Measurements from ENCODE around the gene DNAJC22.

The DNAJC22 gene

DNA sequence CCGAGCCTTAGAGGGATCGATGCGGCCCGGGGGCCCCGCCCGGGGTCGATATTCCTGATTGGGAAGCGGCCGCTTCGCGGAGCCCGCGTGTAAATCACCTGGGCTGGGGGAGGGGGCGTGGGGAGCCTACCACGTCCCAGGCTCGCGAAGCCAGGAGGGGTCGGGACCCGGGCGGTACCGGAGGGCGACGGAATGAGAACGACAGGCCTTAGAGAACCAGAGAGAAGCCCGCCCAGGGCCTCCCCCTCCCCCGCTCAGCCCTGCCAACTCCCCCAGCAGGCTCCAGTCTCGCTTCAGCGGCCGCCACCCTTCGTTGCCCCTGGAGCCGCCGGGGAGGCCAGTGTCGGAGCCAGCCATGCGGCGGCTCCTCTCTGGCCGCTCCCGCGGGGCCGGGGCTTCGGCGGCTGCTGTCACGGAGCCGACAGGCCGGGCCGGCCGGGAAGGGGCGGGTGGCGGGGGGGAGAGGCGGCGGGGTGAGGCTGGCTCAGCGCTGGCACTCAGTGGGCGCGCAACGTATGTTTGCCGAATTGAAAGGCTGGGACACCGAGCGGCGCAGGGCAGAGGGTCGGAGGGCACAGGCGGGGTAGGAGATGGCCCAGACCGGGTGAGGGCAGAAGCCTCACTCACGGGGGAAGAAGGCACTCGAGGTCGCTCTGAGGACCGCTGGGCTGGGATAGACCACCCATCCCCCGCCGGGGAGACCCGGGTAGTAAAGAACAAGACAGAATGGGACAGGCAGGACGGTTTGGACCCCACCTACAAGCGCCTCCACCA is 1.4 kb upstream of the DNAJC22 start:
- DNase-seq (ENCODE audit: low read depth): no peak

DNA sequence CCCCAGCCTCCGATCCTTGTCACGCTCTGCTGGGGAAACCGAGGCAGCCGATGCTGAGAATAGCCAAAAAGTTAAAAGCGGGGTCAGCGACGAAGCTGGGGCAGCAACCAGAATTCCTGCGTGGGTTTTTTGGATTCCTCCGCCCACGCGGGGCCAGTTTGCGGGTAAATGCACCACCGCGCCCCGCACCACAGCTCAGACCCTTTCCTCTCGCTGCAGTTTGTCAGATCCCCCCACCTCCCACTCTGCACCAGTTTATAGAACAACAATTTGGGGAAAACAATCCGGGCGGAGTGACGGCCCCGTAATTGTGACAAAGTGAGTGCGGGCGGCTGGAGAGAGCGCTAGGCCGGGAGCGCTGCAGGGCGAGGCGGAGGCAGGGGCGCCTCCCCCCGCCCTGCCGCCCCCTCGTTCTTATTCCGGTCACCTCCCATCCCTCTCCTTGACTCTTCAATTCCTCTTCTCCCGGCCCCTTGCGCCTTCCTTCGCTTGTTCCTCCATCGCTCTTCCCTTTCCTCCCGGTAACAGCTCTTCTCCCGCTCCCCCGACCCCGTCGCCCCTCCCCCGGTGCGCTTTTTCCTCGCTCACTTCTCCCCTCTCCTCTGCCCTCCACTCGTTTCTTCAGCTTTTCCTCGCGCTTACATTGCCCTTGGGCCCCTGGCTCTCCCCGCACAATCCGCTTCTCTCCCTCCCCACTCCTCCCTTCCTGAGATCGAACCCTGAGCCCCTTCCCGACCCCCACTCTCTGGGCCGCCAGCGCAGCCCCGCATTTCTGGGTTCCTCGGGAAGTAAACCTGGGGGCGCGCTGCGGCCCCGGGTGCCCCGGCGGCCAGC is 646 bp upstream of the DNAJC22 start:
- DNase-seq (ENCODE audit: low read depth): no peak

DNA sequence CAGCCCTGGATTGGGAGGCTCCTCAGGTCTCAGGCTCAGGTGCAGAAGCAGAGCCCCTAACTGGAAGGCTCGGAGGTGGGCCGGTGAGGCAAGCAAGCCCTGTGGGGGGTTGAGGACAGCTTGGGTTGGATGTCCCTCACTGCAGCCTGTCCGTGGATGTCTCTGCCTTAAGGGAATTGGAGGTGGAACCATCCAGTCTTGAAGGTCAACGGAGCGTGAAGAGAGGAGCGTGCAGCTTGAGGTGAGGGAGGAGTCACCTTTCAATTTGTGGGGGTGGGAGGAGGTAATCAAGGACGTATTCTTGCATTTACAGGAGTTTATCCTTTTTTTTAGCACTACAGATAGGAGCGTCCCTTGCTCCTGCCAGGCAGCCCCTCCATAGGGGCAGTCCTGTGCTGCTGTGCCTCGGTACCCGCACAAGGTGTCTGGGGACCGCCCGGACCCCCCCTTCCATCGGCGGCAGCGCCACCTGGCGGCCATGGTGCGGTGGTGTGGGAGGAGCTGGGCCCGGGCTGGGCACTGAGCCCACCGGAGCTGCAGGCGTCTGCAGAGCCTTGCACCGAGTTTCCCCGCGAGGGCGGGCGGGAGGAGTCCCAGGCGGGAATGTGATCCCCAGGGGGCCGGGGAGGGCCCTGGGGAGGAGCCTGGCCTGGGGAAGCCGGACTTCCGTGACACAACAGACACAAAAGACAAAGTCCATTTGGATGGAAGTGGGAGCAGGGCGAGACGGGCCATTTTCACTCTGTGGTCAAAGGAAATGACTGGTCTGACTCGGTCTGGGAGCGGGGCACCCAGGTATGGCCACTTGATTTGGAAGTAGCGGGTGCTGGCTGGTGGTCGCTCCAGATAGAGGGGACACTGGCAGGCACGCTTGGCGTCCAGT is 864 bp downstream of the DNAJC22 start:
- DNase-seq (ENCODE audit: low read depth): peak; percentile 72

DNA sequence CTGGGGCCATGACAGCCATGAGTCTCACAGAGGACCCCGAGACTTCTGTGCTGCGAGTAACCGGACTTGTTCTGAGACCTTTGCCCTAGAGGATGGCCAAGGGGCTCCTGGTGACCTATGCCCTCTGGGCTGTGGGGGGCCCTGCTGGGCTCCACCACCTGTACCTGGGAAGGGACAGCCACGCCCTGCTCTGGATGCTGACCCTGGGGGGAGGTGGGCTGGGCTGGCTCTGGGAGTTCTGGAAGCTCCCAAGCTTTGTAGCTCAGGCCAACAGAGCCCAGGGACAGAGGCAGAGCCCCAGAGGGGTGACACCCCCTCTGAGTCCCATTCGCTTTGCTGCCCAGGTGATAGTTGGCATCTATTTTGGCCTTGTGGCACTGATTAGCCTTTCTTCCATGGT is 2.1 kb downstream of the DNAJC22 start:
- no peak for DNase-seq (ENCODE audit: low read depth)

DNA sequence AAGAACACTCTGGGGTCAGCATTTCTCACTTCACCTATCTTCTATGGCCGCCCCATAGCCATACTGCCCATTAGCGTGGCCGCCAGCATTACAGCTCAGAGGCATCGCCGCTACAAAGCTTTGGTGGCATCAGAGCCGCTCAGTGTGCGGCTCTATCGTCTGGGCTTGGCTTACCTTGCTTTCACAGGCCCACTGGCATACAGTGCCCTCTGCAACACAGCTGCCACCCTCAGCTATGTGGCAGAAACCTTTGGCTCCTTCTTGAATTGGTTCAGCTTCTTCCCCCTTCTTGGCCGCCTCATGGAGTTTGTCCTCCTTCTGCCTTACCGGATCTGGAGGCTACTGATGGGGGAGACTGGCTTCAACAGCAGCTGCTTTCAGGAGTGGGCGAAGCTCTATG is 2.6 kb downstream of the DNAJC22 start:
- no peak for DNase-seq (ENCODE audit: low read depth)

DNA sequence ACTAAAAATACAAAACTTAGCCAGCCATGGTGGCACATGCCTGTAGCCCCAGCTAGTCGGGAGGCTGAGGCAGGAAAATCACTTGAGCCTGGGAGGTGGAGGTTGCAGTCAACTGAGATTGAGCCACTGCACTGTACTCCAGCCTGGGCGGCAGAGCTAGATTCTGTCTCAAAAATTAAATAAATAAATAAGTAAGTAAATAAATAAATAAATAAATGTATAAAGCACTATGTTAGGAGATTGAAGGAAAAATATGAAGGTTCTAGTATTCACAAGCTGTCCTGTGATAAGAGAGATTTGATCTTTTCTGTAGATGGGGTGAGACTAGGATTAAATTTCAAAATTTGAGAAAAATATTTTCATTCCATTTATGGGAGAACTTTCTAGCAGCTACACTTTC is 5.7 kb downstream of the DNAJC22 start:
- no peak for DNase-seq (ENCODE audit: low read depth)

DNA sequence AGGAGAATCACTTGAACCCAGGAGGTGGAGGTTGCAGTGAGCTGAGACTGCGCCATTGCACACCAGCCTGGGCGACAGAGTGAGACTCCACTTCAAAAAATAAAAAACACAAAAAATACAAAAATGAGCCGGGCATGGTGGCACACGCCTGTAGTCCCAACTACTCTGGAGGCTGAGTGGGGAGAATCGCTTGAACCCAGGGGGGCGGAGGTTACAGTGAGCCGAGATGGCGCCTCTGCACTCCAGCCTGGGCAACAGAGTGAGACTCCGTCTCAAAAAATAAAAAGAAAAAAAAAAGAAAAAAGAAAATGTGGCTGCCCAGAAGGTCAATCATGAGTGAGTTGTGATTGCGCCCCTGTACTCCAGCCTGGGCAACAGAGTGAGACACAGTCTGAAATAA is 9.2 kb downstream of the DNAJC22 start:
- no peak for DNase-seq (ENCODE audit: low read depth)

DNA sequence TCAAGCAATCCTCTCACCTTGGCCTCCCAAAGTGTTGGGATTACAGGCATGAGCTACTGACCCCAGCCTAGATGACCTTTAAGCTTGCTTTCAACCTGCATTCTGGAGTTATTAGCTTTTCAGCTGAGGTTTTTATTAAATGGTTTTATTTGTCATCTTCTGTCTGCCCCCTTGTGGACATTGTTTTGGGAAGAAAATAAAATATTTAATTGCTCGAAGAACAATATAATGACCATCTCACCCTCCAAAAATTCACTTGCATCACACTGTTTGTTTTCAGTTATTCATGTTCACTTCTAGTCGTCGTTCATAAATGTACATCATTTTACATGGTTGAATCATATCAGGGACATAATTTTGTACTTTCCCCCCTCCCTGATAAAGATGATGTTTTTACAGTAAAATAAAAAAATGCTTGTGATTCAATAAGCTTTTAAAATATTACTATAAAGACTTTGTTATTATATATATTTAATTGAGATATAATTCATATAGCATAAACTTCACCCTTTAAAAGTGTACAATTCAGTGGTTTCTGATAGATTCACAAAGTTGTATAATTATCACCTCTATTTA is 10.5 kb downstream of the DNAJC22 start:
- no peak for DNase-seq (ENCODE audit: low read depth)

DNA sequence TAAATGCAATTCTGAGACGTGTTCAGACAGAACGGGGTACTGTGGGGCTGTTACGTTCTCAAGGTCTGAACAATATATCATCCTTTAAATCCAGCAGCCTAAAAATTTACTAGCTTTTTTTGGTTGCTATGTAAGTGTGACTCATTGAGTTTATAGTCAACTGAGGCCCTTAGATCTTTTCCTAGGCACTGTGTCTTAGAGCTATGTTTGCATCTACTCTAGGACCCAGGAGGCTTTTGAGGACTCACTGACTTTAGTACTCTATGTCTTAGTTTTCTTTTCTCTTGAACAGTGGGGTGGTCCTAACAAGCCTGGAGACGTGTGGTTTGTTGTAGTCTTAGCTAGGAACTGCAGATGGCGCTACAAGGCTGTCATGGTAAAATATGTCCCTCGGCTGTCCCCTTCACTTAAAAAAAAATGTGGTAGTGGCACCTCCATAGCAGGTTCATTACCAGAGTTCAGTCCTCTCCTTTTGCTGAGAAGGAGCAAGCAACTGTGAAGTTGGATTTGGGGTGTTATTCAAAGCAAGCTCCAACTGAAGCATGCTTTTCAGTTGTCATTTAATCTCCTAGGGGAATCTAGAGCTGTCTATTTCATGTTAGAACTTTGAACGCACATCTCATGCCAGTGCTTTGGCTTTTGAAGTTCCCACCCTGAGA is 11.9 kb downstream of the DNAJC22 start:
- no peak for DNase-seq (ENCODE audit: low read depth)

DNA sequence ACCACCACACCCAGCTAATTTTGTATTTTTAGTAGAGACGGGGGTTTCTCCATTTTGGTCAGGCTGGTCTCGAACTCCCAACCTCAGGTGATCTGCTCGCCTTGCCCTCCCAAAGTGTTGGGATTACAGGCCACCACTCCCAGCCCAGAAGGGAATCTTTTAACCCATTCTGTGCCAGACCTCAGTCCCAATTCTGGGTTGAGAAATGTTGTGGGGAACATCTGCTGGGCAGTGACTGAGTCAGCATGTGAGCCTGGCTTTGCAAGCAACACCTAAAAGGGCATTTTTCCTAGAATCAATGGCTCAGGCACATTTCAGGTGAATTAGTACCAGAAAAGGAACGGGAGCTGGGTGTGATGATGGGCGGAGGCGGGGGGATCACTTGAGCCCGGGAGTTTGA is 13.0 kb downstream of the DNAJC22 start:
- DNase-seq (ENCODE audit: low read depth): no peak

DNA sequence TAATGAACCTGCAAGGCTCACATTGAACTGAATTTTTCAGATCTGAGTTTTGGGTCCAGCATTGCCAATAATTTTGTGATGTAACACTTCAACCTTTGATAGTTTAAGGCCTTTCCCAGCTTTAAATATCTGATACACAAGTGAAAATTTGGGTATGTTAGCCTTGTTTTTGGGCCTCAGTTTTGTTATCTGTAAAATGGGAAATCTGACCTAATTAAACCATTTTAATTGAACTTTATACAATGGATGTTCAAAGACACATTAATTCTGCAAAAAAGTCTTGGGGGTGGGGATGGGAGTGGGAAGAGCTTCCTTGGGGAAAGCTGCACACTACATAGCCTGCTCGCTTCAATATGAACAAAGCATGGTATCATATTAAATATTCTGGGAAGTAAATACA is 15.4 kb downstream of the DNAJC22 start:
- no peak for DNase-seq (ENCODE audit: low read depth)

DNA sequence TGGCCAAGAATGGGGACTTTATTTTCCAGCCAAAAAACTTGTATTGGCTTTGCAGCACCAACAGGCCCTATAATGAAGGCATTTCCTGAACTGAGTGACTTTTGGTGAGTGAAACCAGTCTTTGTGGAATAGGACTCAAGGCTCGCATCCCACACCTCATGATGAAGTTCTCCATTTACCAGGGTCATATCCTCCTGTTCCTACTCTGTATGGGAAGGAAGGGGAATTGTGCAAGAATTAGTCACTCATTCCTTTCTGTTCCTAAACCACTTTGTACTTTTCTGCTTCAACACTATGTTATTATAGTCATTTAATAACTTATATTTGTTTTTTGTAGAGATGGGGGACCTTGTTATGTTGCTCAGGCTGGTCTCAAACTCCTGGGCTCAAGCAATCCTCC is 18.3 kb downstream of the DNAJC22 start:
- no peak for DNase-seq (ENCODE audit: low read depth)

DNA sequence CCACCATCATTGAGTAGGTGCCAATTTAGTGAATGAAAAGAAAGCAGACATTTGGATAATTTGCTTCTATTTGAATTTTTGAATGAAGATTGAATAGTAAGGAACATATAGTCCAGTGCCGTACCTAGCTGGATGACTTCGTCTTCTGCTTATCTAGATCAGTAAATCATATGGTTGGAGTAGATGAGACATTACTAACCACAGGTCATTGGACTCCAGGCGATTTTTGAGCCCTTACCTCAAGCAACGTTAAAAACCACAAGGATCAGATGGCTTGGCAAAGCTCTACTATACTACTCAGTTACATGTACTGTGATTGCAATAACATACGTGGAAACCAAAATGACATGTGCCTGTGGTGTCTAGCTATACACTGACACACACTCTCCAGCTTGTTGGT is 18.9 kb downstream of the DNAJC22 start:
- DNase-seq (ENCODE audit: low read depth): no peak

DNA sequence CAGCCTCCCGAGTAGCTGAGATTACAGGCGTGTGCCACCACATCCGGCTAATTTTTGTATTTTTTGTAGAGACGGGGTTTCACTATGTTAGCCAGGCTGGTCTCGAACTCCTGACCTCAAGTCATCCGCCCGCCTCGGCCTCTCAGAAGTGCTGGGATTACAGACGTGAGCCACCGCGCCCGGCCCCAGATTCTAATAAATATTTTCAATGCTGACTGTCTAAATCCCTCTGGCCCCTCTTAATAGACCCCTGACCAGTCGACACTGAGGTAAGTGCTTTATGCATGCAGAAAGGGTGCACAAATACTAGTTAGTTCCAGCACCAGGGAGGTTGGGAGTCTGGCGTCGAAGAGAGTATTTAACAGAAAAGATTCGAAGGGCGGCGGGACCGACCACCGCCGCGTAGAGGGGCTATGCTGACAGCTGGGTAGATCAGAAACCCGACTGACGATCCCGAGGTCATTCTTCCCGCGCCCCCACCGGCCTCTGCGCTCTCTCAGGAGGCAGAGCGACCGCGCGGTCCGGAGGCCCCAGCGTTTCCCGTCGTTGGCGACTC is 19.5 kb downstream of the DNAJC22 start:
- DNase-seq (ENCODE audit: low read depth): no peak

DNA sequence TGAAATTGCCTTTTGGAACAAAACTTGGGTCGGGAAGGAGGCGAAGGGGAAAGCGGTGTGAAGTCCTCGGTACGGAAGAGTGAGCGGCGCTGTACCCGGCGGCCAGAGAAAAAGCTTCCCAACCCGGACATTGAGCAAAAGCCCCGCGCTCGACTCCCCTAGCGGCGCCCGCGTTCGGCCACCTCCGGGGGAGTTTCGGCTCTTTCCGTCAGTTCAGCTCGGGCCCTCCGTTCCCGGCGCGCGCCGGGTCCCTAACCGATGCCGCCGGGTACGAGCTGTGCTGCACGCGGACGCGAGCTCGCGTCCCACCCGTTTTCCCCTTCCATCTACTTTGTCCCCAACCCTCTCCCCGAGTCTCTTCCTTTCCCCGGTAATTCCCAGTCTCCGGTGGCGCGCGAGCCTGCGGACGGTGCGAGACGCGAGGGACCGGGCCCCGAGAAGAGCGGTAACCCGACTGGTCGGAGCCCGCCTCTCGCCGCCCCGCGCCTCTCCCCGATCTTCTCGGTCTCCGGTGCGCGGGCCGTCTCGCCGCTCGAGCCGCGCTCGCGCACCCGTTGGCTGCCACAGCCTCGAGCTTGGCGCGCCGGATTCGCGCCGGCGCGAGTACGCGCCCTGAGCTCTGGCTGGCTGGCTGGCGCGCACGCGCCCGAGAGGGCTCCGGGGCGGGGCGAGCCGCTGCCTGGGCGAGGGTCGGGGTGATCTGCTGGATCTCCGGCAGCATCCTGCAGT is 20.1 kb downstream of the DNAJC22 start:
- DNase-seq (ENCODE audit: low read depth): peak; percentile 80

DNA sequence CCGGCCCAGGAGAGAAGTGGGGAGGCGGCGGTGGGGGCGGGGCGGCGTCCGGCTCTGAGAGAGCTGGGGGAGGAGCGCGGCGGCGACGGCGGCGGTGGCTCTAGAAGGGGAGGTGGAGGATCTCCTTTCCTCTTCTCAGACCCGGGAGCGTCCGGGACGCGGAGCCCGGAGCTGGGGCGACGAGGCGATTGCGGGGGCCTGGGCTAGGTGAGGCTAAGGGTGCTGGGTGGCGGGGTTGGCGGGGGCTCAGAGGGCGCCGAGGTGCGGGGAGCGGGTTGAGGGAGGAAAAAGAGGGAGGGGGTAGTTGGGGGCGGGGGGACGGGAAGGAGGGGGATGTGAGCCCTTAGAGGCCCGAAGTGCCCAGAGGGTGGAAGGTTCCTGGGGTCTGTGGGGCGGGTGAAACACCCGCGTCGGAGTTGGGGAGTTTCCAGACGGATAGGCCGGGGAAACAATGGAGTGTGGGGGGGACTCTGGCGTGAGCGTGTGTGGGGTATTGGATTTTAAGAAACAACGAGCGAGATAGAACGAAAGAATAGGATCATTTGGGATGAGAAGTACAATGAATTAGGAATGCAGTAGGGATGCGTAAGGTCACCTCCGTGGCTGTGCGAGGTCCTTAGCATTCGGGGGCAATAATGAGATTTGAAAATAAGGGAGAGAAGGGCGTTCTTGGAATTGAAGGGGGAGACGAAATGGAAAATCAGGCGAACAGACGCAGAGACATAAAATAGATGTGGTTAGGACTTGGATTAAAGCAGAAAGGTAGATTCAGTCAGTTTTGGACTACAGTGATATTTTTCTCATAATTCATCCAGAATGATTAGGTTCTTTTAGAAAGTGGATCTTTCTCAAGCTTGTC is 20.9 kb downstream of the DNAJC22 start, which contains the start of gene SPATS2:
Gene SPATS2 (plus strand): TSS at position 82 of the 859 bp plus-strand sequence. CDS start 93,551 bp downstream, outside the sequence.
- DNase-seq (ENCODE audit: low read depth): no peak

DNA sequence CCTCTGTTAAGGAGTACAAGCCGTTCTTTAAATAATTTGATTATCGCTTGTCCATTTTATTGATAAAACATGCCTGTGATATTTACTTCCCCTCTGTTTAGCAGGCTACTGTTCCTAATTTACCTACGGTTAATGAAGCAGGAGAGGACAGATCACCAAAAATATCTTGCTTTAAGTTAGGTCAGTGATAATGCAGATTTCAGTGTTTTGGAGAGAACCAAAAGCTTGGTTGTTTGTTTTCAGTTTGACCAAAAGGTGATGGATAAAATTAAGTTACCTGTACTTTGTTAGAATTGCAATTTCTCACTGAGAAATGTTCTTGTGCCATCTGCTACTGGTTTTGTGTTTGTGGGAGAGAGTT is 21.5 kb downstream of the DNAJC22 start:
- DNase-seq (ENCODE audit: low read depth): no peak

DNA sequence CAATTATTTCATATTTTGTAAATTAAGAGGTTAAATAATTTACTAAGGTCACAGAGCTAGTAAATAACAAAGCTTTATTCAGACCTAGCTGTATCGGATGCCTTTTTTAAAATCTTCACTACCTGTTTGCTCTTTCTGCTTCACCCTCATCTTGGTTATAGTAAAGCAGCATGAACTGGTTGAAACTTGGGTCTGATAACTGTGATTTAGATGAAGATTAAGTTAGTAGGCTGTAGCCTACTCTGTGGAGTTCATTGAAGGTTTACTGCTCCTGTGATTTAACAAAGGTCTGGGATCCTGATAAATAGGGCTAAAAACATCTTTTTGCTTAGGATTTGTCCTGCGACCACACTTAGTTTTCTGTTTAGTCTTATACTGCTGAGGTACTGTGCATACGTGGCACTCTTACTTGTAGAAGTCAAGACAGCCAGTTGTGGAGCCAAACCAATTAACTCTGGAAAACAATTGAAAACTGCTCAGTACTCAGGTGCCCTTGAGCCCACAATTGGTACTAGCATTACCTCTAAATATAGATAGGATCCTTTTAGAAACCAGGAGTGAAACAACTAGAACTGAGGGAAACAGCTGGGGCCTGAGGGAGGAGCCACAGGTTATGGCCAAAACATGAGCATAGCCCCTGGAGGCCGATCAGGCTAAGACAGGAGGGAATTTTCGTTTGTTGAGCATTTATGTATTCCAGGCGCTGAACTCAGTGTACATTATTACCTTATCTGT is 22.9 kb downstream of the DNAJC22 start:
- DNase-seq (ENCODE audit: low read depth): no peak

DNA sequence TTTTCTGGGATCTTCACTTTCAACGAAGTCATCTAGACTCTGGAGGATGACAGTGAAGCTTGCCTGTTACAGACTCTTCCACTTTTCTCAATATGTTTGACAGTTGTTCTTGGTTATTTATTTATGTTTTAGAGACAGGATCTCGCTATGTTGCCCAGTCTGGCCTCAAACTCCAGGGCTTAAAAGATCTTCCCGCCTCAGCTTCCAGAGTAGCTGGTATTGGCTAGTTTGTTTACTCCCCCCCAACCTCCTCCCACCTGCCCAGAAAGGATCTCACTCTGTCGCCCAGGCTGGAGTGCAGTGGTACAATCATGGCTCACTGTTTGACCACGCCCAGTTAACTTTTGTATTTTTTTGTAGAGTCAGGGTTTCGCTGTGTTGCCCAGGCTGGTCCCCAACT is 23.9 kb downstream of the DNAJC22 start:
- no peak for DNase-seq (ENCODE audit: low read depth)

Data from activated T-cell treated with anti-CD3 and anti-CD28 coated beads for 1 hour (primary cell).